ENCODE data around the gene PIEZO1. TPM values are rescaled to one million over a fixed set of nuclear protein-coding genes. Genes with fewer than 3 reads are reported as not detected.
A peak's percentile ranks its signal among the peaks of the same experiment; 100 is the strongest.

PIEZO1 gene
- total and polyA plus RNA-seq, 2 donors (not counting 3 experiments of a cell fraction or from before 2014, with no cell fraction given) = 298 to 322 TPM

GRCh38 chr16:88705076-88705684, 79.8 kb downstream of the PIEZO1 start:
- Histone ChIP-seq H3K27ac (ENCODE audit: insufficient read depth, low read depth, low read length) (peak overlapping the region; percentile 45), H3K9ac (replicated peaks; ENCODE audit: extremely low read depth, insufficient read depth, low read length) (peak overlapping the region; percentile 42), H2AFZ (ENCODE audit: low read depth, low read length) (no peak overlapping the region), H3K36me3 (ENCODE audit: control insufficient read depth in 2 of 2, extremely low read depth in 1 of 2, insufficient read depth in 2 of 2, low read length in 2 of 2) (peaks cover 0 to 3% of the 10 kb centered on the region in 2 experiments), H3K9me1 (replicated peaks; ENCODE audit: control insufficient read depth, extremely low read depth, insufficient read depth, low read length) (no peaks in the 10 kb centered on the region), H3K4me2 (ENCODE audit: insufficient read depth, low read length) (peak overlapping the region; percentile 91), H3K4me1 (ENCODE audit: control insufficient read depth, extremely low read depth, insufficient read depth, low read length) (peaks cover 56% of the 10 kb centered on the region), H3K79me2 (ENCODE audit: control insufficient read depth, insufficient read depth, low read length) (peaks cover 67% of the 10 kb centered on the region), H4K20me1 (replicated peaks; ENCODE audit: control insufficient read depth, extremely low read depth, insufficient read depth, low read length) (no peaks in the 10 kb centered on the region), H3K4me3 (replicated peaks in 1 of 3; ENCODE audit: insufficient read depth in 1 of 3, low read depth in 1 of 3, low read length in 3 of 3) (peak overlapping the region; percentile 69 to 90 (median 79)), H3K9me3 (replicated peaks; ENCODE audit: control insufficient read depth, insufficient read depth, low read length) (no peaks in the 10 kb centered on the region), H3K27me3 (ENCODE audit: control insufficient read depth in 2 of 2, insufficient read depth in 2 of 2, low read length in 2 of 2) (no peaks in the 10 kb centered on the region)
- ChIA-PET POLR2A (no interaction called here), CTCF (interaction anchor here (0.7 to 4.3 kb wide), 7 partner anchors 31 to 80 kb away, joined by 3 to 25 read pairs (median 3); partner anchors contain the start of genes MVD and PIEZO1)
- TF ChIP-seq EZH2 (IDR thresholded peaks at IDR 0.05; ENCODE audit: borderline replicate concordance, low read depth, low read length, severe bottlenecking) (no peak), JUN (IDR thresholded peaks at IDR 0.05; ENCODE audit: borderline replicate concordance, insufficient read depth, insufficient read length, low read depth) (no peak), MYC (IDR thresholded peaks at IDR 0.05; ENCODE audit: low read depth, low read length) (no peak), GATA2 (IDR thresholded peaks at IDR 0.05; ENCODE audit: insufficient read depth, insufficient read length, low read depth, low read length) (no peak), POLR2AphosphoS5 (IDR thresholded peaks at IDR 0.05; ENCODE audit: insufficient read depth, low read depth, low read length) (no peak)
- no TSS peak for BruUV-seq (replicated peaks)
- dilution Hi-C loops (cut with MboI; ENCODE audit: extremely low pct_ligation_motif_present, low sequenced_read_pairs) = no loop called here
- no peak for FAIRE-seq
- DNase-seq (ENCODE audit: low read depth, low spot score) = peak; percentile 22
- intact Hi-C loops (cut with micrococcal nuclease) = no loop called here
